Measurements from ENCODE around the gene RHBDF1.

- TF ChIP-seq CTCF (IDR thresholded peaks at IDR 0.05; ENCODE audit: insufficient read depth, low read depth, low read length) = no peak
- TF ChIP-seq EZH2 (IDR thresholded peaks at IDR 0.05; ENCODE audit: insufficient read depth, low read length) = no peak
Measured at GRCh38 chr16:100989-101388, 28.6 kb upstream of the RHBDF1 start.
